Nucleus accumbens (tissue), 56 donors: ENCODE data around the gene CTDSP2.
A peak's percentile ranks its signal among the peaks of the same experiment; 100 is the strongest.
"Not testable (repeated sequence)": the region's sequence is repeated elsewhere in the genome, so short reads cannot be mapped to it uniquely, and the experiment has no call there.

Source experiments
- DNase-seq, 56 donors: peaks; one replicate each; lab custom pipeline; 2025; lab: John Stamatoyannopoulos, UW

Gene CTDSP2, protein sequence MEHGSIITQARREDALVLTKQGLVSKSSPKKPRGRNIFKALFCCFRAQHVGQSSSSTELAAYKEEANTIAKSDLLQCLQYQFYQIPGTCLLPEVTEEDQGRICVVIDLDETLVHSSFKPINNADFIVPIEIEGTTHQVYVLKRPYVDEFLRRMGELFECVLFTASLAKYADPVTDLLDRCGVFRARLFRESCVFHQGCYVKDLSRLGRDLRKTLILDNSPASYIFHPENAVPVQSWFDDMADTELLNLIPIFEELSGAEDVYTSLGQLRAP

DNA sequence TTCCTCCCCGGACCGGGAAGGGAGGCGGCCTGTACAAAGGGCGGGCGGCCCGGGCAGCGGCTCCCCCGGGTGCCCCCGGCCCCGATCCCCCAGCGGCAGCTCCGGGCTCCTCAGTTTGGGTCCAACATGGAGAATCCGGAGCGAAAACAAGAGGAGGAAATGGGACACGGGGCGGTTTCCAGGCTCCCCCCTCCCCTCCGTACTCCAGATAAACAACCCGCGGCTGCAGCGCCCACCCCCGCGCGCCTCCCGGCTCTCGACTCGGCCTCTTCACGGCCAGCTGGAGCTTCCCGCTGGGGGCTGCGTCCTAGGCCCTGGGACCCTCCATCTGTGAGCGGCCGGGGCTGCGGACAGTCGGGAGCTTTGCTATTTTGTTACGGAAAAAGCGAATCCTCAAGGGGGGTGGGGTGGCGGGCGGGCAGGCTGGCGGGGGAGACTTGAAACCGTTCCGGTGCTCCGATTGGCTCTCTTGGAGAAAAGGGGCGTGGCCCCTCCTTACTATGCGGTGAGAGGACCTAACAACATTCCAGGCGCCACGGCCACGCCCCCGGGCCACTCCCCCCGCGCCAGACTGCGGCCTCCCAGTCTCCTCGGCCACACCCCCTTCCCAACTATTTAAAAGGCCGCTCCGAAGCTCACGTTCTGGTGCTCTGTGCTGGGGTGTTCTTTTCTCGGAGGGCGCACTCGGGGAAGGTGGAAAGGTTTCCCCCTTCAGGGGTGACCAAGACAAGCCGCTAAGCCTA is at the start of gene CTDSP2:
Gene CTDSP2, minus strand, starts transcription at position 153 of the 743 bp plus-strand sequence. CDS start 294 bp downstream, outside the sequence.
- DNase-seq, result peak; percentile 76 to 99 (median 98)

GRCh38 chr12:57896115-57896433 is 49.5 kb upstream of the CTDSP2 start:
- DNase-seq, result peak in 13 of 56 donors; percentile 5 to 60 (median 43)

DNA sequence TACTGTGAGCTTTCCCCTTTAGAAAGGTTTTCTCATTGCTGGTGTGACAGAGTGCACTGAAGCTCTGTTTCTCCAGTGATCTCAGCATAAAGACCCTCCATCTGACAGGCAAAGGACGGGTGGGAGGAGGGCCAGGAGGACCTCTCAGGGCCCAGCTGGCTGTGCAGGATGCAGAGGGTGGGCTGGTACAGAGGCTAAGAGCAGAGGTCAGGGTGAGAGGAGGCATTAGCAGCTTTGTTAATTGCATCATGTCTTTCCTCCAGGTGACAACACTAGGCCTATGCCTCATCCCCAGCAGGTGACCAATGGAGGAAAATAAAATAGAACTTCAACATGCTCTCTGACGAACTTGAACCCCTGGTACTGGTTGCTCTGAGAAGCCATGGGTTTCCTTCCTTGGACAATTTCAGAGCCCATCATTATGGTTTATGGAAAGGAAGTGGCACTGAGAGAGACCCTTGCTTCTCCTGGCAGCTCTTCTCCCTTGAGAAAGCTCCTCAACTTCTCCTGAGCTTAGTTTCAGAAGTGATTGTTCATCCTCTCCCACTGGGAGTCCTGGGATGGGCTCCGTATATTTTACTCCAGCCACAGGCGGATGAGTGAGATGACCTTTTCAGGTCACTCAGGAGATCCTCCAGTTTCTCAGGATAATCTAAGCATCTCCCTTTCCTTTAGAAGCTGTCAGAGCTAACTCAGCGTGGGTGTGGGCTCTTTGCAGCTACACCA is 49.0 kb upstream of the CTDSP2 start:
- DNase-seq, result peak in 1 of 56 donors; percentile 48

DNA sequence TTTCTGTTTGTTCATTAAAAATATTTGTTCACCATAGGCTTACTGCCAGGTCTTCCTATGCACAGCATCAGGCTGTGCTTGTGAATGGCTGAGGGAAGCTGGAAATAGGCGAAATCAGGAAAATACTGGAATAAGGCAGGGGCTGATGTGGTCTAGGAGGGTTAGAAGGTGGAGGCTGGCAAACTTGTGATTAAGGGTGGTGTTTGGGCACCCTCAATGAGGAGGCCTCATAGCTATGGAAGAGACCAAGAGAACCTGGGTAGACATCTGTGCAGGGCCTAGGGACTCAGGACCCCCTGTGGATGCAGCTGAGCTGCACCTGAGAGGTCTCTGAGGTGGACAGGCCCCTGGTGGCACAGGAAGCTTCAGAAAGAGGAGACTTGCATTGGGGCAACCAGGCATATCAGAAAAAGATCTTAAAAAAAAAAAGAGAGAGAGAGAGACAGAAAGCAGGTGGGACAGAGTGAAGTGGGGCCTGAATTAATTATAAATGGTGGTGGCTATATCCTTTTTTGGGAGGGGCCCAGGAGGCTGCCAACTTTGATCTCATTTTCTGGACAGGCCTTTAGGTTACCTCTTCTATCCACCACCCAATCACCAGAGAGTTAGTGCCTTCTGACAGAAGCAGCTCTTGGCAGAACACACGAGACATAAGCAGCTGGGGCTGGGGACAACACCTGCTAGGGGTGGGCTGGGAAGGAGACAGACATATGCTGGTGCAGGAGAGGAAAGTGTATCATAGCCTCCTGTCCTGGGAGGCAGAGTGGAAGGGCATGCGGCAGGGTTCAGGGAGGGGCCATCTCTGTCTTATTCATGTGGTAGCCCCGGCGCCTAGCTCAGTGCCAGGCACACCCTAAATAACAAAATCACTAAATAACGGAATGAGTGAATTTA is 48.1 kb upstream of the CTDSP2 start:
- DNase-seq, result peak in 1 of 56 donors; percentile 6

DNA sequence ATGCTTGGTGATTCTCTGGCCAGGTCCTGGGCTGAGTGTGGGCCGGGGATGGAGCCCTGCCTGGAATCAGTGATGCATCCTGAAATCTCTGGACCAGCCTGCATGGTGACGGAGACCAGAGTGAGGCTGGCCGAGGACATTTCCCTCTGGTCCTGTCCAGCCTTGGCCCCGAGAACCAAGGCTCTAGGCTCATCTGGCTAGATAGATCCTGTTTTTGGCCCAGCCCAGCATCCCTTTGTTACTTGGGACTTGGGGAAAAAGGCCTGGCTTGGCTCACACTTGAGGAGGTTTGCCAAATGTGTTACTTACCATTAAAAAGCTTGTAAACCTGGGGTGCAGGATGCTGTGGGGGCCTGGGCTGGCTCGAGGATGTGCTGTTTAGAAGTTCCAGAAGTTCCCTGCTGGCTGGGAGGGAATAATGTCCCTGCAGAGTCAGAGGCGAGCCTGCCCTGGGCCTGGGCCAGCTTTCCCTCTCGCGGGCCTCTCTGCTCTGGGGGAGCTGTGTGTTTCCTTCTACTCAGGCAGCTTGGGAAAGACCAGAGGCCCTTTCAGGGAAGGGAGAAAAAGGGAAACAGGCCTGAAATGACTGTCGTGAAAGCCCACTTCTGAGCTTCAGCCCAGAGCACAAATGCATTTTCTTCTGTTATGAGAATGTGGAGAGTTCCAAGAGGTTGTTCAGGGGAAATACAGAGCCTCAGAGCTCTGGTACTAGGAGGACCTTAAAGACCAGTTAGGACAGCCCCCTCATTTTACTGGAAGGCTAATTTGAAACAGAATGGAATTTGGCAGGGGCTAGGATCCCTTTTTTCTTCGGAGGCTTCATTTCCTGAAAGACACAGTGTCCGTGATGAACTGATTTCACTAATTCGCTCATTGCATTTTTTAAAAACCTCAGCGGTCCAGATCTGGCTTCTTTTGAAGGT is 47.2 kb upstream of the CTDSP2 start:
- DNase-seq, result peak in 55 of 56 donors; percentile 25 to 90 (median 78)

- no peak for DNase-seq
Observed at GRCh38 chr12:57892232-57892972, 45.9 kb upstream of the CTDSP2 start.

GRCh38 chr12:57891542-57892228 is 45.2 kb upstream of the CTDSP2 start:
- no peak for DNase-seq

DNA sequence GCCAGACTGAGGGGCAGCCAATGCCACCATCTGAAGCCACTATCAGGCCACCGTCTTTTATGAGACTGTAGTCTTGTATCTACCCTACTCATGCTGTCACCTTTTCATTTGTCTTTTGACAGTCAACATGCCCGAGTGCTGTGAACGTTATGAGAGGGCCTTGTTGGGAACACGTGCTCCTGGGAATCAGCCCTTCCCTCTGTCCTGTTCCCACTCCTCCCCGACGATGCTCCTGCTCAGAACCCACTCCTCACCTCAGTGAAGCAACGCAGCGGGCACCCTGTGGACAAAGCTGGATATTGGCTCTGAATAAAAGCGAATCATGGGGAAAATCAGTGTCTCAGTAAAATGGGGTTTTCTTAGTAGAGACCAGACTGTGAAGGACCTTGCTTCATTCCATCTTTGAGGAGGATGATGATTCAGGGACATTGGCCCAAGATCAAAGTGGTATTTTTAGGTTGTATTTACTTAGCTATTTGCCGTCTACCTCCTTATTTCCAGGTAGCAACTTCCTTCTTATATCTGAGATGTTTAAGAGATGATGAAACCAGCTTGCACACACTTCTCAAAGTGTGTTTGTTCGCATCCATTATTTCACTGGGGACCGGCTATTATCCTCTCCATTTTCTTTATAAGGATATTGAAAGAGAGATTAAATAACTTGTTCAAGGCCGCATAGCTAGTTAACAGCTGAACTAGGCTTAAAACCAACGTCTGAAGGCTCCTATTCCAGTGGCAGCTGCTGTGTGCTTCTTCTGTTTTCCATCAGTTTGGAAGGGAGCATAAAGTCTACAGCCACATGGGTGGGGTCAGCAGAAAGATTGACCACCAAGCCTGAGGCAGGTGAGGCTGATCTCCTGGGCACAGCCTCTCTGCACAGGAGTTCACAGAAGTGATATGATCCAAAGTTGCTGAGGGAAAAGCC is 43.9 kb upstream of the CTDSP2 start:
- no peak for DNase-seq

DNA sequence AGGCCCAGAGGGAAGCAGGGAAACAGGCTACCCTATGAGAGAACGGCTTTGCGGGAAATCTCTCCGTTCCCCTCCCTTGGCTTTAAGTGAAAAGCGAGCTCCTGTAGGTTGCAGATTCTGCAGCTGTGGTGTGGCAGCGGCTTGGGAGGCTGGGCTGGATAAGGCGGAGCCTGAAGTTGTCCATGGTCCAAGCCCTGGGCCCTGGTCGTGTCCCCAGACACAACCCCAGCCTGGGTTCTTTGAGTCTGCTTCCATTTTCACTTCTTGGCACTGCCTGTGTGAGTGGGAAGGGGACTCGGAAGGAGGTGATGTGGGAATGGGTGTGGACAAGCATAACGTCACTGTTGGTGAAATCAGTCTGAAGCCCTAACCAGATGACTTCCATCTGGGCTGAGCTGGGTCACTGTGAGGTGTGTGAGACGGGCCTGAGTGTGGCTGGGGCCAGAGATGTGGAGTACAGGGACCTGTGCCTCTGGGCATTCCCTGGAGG is 43.0 kb upstream of the CTDSP2 start:
- peak in 13 of 56 donors; percentile 7 to 43 (median 21) for DNase-seq

DNA sequence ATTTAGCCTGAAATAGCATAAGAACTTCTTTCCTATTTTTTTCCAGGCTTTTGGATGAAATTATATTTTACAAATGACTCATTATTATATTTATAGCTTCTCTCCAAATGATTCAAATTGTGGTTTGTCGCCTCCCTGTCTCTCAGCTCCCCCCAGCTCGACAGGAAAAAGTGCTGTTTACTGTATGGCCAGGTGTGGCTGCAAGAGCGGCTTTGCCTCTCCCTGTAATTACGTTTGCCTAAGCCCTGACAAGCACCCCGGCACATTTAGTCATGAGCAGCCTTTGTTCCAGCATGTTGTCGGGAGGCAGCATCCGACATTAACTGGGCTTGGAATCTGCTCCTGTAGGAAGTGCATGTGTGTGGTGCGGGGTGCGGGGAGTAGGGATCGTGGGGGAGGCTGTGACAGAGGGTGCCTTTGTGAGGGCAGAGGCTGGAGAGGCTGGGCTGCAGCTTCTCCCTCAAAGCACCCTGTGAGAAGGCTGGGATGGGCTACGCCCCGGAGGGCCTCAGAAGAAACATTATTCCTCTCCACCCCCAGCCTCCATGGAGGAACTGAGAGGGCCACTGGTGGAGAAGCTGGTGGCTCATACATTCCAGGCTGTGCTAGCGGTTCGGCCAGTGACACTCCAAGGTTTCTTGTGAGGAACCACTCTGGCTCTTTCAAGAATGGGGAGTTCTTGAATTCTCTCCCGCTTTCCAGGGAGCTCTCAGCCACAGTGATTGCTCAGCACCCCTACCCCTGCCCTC is 42.1 kb upstream of the CTDSP2 start:
- peak in 53 of 56 donors; percentile 17 to 82 (median 65) for DNase-seq

GRCh38 chr12:57887631-57888408 is 41.3 kb upstream of the CTDSP2 start:
- DNase-seq, result peak in 11 of 56 donors; percentile 22 to 58 (median 49)

DNA sequence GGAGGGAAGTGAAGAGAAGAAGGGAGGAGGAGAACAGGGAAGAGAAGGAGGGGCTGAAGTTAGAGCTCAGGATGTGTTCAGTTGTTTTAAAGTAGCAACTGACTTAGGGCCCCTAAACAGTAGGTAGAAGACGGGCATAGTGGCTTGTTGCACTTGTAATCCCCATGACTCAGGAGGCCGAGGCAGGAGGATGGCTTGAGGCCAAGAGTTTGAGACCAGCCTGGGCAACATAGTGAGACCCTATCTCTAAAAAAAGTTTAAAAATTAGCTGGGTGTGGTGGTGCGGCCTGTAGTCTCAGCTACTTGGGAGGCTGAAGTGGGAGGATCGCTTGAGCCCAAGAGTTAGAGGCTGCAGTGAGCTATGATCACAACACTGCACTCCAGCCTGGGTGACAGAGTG is 40.4 kb upstream of the CTDSP2 start:
- not testable (repeated sequence) for DNase-seq

DNA sequence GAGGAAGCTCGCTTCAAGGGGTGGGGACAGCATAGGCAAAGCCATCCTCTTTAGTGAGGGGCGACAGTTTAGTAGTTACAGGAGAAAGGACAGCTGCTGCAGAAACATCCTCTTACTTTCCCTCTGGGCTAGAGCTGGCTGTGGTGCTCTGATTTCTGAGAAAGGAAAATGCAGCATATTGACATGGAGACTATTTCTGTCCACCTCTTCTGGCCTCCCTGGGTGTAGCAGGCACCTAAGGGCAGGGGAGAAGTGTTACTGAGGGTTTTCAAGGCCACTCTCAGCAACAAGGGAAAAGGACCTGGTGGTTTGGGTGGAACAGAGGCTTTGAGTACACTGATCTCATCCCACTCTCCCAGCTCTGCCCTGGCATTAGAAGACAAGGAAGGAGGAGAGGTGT is 40.0 kb upstream of the CTDSP2 start:
- DNase-seq, result no peak

DNA sequence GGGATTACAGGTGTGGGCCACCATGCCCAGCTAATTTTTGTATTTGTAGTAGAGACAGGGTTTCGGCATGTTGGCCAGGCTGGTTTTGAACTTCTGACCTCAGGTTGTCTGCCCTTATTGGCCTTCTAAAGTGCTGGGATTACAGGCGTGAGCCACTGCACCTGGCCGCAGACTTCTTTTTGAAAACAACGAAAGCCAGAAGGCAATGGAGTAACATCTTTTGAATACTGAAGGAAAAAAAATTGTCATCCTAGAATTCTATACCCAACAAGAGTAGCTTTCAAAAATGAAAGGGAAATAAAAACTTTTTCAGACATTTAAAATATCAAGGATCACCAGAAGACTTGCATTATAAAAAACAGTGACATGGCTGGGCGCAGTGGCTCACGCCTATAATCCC is 38.7 kb upstream of the CTDSP2 start:
- DNase-seq, result no peak

GRCh38 chr12:57883700-57884099 is 37.2 kb upstream of the CTDSP2 start:
- no peak for DNase-seq
